HFFc6 (cell line): ENCODE data around the gene DAPK1. TPM values are rescaled to one million over a fixed set of nuclear protein-coding genes. Genes with fewer than 3 reads are reported as not detected.
"Not testable (repeated sequence)": the region's sequence is repeated elsewhere in the genome, so short reads cannot be mapped to it uniquely, and the experiment has no call there.

Source experiments
- DNase-seq: peaks from one replicate; pipeline ENCODE4 v3.0.0-alpha.2; 2018
- H3K27ac Mint-ChIP-seq: 2 replicates; pipeline ENCODE4 v1.8.0; 2020; ENCODE audit warnings: mild to moderate bottlenecking, mixed read lengths
- H3K27me3 Mint-ChIP-seq: 2 replicates; pipeline ENCODE4 v1.8.0; 2021; ENCODE audit warnings: mild to moderate bottlenecking, moderate library complexity, mixed read lengths; ENCODE audit not compliant: insufficient read depth
- H3K36me3 Mint-ChIP-seq: 2 replicates; pipeline ENCODE4 v1.8.0; 2021; ENCODE audit warnings: low read depth, mixed read lengths
- H3K4me1 Mint-ChIP-seq: 2 replicates; pipeline ENCODE4 v1.8.0; 2020; ENCODE audit warnings: low read depth, mixed read lengths
- H3K4me3 Mint-ChIP-seq: 2 replicates; pipeline ENCODE4 v1.8.0; 2020; ENCODE audit warnings: mild to moderate bottlenecking, moderate library complexity, mixed read lengths
- H3K9me3 Mint-ChIP-seq: 2 replicates; pipeline ENCODE4 v1.8.0; 2020; ENCODE audit warnings: mild to moderate bottlenecking, mixed read lengths
- total RNA-seq, 6 experiments: library from RNA; stranded (reverse); fragmentation: NEBNext Ultra II Directional; extraction: Animal tissue kit (Norgen Biotek cat#: 25700); gene quantifications; 2 replicates in 1 of 6; 3 replicates in 5 of 6; pipeline ENCODE4 v1.2.3, GENCODE V29; 2021
- TF ChIP-seq, protein P1 (sequence below): fragments of 200-600 bp; sonication (generic); IDR thresholded peaks from 2 replicates; pipeline ENCODE4 v1.5.0; 2021; ENCODE audit warnings: antibody characterized with exemption, mild to moderate bottlenecking

The DAPK1 gene
- total RNA-seq, 6 experiments from 2014 or later = 0.06 to 0.36 (median 0.18) TPM

DNA sequence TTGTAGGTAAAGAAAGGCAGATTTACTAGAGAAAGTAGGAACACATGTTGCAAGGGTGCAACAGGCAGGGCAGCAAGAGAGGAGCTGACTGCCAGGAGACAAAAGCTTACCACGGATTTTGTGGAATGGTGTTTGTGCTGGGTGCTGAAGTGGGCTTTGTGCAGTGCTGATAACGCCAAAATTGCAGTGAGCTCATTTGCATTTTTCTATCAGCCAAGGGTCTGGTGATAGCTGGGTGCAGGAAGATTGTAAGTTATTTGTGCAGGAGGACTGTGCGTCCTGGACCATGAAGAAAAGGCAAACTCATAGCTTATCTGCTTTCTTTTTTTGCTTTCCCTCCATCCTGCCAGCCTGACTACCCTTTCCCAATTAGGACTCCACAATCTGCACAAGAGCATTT lies 241.9 kb downstream of the DAPK1 start:
- Mint-ChIP-seq H3K4me1 (no peaks in the 10 kb centered on the region; the same call in 1 of the 2 replicates), H3K9me3 (peaks cover 16% of the 10 kb centered on the region), H3K36me3 (peaks cover 10% of the 10 kb centered on the region; the same call in 1 of the 2 replicates), H3K27me3 (no peaks in the 10 kb centered on the region; the same call in 1 of the 2 replicates), H3K27ac (no peak overlapping the region), H3K4me3 (no peak overlapping the region)
- TF ChIP-seq, protein P1, sequence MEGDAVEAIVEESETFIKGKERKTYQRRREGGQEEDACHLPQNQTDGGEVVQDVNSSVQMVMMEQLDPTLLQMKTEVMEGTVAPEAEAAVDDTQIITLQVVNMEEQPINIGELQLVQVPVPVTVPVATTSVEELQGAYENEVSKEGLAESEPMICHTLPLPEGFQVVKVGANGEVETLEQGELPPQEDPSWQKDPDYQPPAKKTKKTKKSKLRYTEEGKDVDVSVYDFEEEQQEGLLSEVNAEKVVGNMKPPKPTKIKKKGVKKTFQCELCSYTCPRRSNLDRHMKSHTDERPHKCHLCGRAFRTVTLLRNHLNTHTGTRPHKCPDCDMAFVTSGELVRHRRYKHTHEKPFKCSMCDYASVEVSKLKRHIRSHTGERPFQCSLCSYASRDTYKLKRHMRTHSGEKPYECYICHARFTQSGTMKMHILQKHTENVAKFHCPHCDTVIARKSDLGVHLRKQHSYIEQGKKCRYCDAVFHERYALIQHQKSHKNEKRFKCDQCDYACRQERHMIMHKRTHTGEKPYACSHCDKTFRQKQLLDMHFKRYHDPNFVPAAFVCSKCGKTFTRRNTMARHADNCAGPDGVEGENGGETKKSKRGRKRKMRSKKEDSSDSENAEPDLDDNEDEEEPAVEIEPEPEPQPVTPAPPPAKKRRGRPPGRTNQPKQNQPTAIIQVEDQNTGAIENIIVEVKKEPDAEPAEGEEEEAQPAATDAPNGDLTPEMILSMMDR = no peak
- DNase-seq = no peak

- no peaks in the 10 kb centered on the region; the same call in 1 of the 2 replicates for H3K4me1 Mint-ChIP-seq
- no peak overlapping the region for H3K4me3 Mint-ChIP-seq
- H3K27ac Mint-ChIP-seq = no peak overlapping the region
- peaks cover 16% of the 10 kb centered on the region for H3K9me3 Mint-ChIP-seq
- TF ChIP-seq, protein P1 = no peak
- H3K36me3 Mint-ChIP-seq = peaks cover 10% of the 10 kb centered on the region; the same call in 1 of the 2 replicates
- DNase-seq = no peak
- H3K27me3 Mint-ChIP-seq = no peaks in the 10 kb centered on the region; the same call in 1 of the 2 replicates
Observed at GRCh38 chr9:87740209-87740608, 242.5 kb downstream of the DAPK1 start.

GRCh38 chr9:87741326-87741725 lies 243.7 kb downstream of the DAPK1 start:
- H3K27me3 Mint-ChIP-seq = no peaks in the 10 kb centered on the region
- H3K9me3 Mint-ChIP-seq = peaks cover 16% of the 10 kb centered on the region
- TF ChIP-seq, protein P1 = no peak
- H3K36me3 Mint-ChIP-seq = peaks cover 10% of the 10 kb centered on the region; the same call in 1 of the 2 replicates
- no peak overlapping the region for H3K27ac Mint-ChIP-seq
- no peaks in the 10 kb centered on the region; the same call in 1 of the 2 replicates for H3K4me1 Mint-ChIP-seq
- DNase-seq = no peak
- no peak overlapping the region for H3K4me3 Mint-ChIP-seq

GRCh38 chr9:87741891-87742290 lies 244.2 kb downstream of the DAPK1 start:
- H3K4me1 Mint-ChIP-seq = no peaks in the 10 kb centered on the region; the same call in 1 of the 2 replicates
- TF ChIP-seq, protein P1 = no peak
- DNase-seq = no peak
- no peak overlapping the region for H3K4me3 Mint-ChIP-seq
- peaks cover 2% of the 10 kb centered on the region; the same call in 1 of the 2 replicates for H3K27me3 Mint-ChIP-seq
- H3K27ac Mint-ChIP-seq = no peak overlapping the region
- peaks cover 16% of the 10 kb centered on the region for H3K9me3 Mint-ChIP-seq
- H3K36me3 Mint-ChIP-seq = peaks cover 10% of the 10 kb centered on the region; the same call in 1 of the 2 replicates

- Mint-ChIP-seq H3K9me3 (peaks cover 16% of the 10 kb centered on the region), H3K4me1 (no peaks in the 10 kb centered on the region; the same call in 1 of the 2 replicates), H3K27me3 (peaks cover 5% of the 10 kb centered on the region; the same call in 1 of the 2 replicates), H3K36me3 (peaks cover 10% of the 10 kb centered on the region; the same call in 1 of the 2 replicates), H3K4me3 (no peak overlapping the region), H3K27ac (no peak overlapping the region)
- no peak for DNase-seq
- TF ChIP-seq, protein P1 = no peak
Observed at GRCh38 chr9:87742813-87743428, 245.3 kb downstream of the DAPK1 start.

- DNase-seq, H3K4me1 Mint-ChIP-seq, H3K27me3 Mint-ChIP-seq, H3K27ac Mint-ChIP-seq, H3K36me3 Mint-ChIP-seq, H3K4me3 Mint-ChIP-seq: not testable (repeated sequence)
- H3K9me3 Mint-ChIP-seq = peaks cover 16% of the 10 kb centered on the region
Observed at GRCh38 chr9:87744247-87744646, 246.6 kb downstream of the DAPK1 start.
